SW 1271 (cell line): ENCODE results near the gene BGN.

ENCODE experiments used
- DNase-seq, 2 experiments: peaks; one replicate each; lab custom pipeline; 2025; lab: John Stamatoyannopoulos, UW

Gene BGN

GRCh38 chrX:153460826-153461225, 34.0 kb upstream of the BGN start:
- DNase-seq, result peak in 1 of 2 experiments; percentile 21

DNA sequence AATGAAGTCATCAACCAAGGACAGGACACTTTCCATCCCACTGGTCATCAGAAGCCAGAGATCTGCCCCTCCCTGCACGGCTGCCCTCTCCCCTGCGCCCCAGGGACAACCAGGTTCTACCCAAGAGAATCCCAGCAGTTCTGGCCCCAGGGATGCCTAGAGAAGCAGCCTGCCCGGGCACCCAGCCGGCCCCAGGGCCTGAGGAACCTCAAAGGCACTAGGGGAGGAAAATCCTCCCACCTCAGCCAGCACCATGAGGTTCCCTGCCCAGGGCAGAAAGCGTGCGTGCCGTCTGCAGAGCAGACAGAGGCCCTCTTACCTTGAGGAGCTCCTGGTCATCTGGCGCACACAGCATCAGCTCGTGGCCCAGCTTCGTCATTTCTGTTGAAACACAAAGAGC, 32.5 kb upstream of the BGN start:
- DNase-seq, result no peak

DNA sequence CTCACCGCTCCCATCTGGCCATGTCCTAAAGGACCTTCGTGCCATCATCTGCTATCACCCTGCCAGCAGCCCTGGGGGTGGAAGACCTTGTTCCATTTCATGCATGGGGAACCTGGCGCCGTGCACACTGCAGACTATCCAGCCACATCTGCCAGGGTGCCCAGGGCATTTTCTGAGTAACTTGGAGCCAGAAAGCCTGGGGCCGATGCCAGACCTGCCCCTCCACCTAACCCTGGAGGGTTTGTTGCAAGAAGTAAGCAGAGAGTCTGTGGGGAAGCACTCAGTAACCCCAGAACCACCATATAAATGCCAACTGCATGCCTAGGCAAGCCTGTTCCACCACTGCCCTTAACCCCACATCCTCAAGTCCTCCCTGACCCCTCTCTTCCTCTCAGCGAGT, 31.7 kb upstream of the BGN start:
- no peak for DNase-seq

DNA sequence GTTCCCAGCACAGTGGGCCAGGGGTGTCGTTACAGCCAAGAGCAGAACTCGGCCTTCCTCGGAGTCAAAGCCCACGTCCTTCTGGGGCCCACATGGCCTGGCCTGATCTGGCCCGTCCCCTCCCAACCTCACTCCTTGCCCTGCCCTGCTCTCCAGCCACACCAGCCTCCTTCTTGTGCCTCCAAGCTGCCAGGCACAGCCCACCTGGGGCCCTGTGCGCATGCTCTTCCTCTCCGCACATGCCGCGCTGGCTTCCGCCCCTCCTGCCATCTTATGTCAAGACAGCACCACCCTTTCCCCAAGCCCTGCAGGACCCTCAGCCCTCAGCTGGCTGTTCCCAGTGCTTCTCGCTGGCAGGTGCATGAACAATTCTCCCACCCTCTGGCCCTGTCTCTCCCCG, 31.2 kb upstream of the BGN start:
- no peak for DNase-seq

DNA sequence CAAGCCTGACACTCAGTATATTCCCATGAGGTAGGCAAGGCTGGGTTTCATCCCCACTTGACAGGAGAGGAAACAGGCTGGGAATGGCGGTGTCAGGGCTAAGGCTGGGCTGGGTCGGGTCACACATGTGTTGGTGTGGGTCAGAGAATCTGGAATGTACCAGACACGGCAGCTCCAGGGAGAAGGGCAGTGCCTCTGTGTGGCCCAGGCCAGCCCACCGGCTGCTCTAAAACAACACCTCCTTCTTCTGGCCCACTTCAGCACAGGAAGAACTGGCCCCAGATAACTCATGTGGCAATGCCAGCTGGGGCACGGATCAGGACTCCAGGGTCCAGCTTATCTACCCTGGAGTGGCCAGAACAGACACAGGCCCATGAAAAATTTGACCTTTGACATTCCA, 30.7 kb upstream of the BGN start:
- DNase-seq, result no peak

GRCh38 chrX:153465691-153466380, 28.9 kb upstream of the BGN start:
- no peak for DNase-seq

DNA sequence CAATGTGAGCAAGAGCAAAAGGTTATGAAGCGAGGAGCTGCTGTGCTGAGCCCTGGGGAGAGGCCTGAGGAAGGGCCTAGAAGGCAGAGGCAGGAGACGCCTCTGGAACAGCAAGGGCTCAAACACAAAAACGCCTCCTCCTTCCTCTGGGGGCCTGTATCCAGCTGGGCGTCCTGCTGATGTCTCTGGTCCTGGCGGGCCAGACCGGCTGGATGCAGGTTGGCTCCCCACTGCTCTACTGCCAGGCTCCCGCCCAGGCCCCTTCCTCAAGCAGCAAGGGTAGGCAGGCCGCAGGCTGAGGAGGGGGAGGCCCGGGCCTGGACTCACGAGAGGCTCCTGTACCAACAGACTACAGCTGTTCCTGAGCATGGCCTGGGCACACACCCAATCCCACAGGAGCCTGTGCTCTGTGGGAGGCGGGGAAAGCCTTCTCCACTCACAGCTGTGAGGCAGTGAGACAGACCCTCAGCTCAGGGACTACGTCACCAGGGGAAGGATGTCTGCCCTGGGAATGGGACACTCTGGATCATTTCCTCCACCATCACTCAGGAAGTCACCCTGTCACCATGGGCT, 26.7 kb upstream of the BGN start:
- DNase-seq, result no peak

- peak in 1 of 2 experiments; percentile 40 for DNase-seq
These were observed 24.9 kb upstream of the BGN start for GRCh38 chrX:153469811-153470410.

GRCh38 chrX:153470411-153471363, 24.1 kb upstream of the BGN start, which contains the start of gene HAUS7:
Gene HAUS7 (minus strand): TSS chrX:153470576. CDS start chrX:153470557, 19 bp downstream.
- peak; percentile 61 to 93 for DNase-seq

- DNase-seq, result no peak
These were observed 23.0 kb upstream of the BGN start for GRCh38 chrX:153471663-153472280.

DNA sequence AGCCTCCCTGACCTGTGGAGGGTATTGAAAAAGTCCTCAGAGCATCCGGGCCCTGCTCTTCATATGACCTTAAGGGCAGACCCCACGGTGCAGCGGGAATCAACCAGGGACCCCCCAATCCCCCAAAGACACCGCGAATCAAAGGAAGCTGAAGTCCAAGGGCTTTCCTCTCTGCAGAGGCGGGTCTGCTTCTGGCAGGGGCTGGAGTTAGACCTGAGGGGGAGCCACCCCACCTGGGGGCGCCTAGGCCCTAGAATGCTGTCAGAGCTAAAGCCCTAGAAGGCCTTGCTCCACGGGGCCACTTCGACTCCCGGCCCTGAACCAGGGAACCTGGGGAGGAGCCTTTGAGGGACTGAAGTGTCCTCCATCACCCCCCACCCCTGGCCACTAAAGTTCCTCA, 21.7 kb upstream of the BGN start:
- no peak for DNase-seq

- no peak for DNase-seq
These were observed 20.5 kb upstream of the BGN start for GRCh38 chrX:153474266-153474665.

DNA sequence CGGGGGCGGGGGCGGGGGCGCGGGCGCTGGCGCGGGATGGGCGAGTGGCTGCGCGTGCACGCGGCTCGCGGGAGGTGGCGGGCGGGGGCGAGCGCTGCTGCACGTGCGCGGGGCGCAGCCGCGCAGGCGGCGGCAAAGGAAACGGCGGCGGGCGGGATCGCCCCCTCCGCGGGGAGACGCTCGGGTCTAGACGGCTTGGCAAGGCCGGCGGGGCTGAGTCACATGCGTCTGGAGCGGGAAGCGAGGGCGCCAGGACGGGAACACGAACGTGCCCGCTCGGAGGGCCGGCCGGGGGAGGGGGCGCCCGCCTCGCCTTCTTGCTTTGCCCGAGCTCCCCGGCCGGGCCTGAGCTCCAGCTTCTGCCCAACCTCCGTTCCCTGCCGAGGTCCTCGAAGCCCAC, 20.1 kb upstream of the BGN start:
- DNase-seq, result no peak

DNA sequence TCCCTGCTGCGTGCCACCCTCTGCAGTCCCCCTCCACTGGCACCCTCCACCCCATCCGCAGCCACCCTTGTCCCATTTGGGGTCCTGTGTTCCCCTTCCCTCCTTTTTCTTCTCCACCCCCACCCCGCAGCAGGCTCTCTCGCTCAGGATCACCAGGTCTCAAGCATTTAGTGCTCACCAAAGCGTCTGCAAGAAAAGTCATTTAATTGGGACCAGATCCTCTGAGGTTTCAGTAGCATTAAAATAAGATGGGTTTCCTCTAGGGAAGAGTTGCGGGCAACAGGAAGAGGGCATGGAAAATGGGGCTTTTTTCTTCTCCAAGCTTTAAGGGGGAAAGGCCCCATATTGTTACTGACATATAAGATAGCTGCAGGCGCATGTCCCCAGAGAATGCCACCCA, 19.5 kb upstream of the BGN start:
- DNase-seq, result no peak

DNA sequence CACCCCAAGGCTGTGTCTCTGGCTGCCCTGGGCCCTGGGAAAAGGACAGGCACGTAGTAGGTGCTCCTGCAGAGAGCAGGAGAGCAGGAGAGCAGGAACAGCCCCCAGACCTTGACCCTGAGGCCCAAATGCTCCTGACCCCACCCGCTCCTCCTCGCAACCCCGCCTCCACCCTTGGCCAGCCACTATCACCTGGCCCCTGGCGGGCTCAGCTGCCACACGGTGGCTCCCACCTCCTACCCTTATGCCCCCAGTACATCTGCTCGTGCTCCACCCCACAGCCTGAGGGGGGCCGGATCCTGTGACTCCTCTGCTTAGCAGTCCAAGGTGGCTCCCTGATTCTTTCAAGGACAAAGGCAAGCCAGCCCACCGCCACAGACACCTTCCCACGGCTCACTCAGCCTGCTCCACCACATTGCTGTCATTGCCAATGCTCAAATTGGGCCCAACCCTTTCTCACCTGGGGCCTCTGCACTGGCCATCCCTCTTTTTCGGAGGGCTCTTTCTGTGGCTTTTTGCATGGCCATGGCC, 19.0 kb upstream of the BGN start:
- DNase-seq, result no peak

GRCh38 chrX:153476666-153477363, 18.0 kb upstream of the BGN start:
- DNase-seq, result no peak

GRCh38 chrX:153477364-153477857, 17.4 kb upstream of the BGN start:
- no peak for DNase-seq

DNA sequence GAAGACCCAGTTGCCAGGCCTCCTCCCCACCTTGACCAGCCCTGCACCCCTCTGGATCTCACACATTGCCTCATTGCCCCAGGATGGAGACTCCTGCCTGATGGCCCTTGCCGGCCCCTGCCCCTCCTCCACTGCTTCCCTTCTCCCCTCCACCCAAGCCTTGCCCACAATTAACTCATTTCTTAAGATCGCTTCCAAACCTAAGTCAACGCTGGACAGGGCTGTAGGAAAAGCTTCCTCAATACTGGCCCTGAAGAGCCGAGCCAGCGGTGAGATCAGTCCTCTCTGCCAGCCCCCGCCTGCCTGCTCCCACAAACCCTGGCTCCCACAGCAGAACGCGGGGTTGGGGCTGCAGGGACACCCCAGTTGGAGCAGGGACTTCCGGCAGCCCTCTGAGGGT, 16.9 kb upstream of the BGN start:
- DNase-seq, result no peak

DNA sequence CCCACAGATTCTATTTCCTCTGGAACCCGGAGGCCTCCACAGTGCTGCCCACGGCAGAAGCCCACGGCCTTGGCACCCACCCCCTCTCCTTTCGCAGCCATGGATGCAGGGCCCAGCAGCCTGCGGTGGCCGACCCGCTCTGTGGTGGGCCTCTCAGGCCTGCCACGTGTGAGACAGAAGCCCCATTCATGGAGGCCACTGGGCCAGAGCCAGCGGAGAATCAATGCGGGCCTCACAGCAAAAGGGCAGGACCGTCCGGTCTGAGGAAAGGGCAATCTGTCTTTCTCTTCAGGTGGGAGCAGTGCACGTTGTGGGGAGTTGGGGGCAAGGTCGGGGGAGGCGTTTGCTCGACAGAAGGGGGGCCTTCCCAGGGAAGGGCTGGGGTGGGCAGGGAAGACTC, 16.0 kb upstream of the BGN start:
- no peak for DNase-seq

DNA sequence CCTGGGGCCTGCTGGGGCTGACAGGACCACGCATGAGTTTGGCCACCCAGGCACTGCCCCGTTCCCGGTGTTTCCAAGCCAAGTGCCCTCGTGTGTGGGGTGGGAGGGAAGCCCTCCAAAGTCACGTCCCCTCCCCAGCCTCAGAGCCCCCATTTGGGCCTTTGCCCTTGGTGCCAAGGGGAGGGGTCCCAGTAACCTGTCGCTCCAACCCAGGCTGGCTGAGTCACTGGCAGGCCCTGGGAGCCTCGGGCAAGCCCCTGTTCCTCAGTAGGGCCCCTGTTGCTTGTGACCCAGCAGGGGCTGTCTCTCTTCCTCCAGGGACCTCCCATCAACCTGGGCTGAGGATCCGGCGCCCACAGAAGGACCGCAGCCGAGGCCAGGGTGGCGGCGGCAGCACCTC, 13.7 kb upstream of the BGN start:
- DNase-seq, result no peak
